GM21423 (cell line): Measurements from ENCODE around the gene EPYC.

ENCODE experiments used
- ATAC-seq: cut with Tn5 transposase; IDR thresholded peaks from one replicate; pipeline ENCODE4 v1.9.1; 2021; ENCODE audit warnings: mild to moderate bottlenecking, moderate library complexity; ENCODE audit not compliant: unreplicated experiment

Gene EPYC

GRCh38 chr12:91004872-91005271 lies at the start of gene EPYC:
TSS of gene EPYC (minus strand) at chr12:91004972. CDS start at chr12:91002565, 2,407 bp downstream.
- no peak for ATAC-seq

DNA sequence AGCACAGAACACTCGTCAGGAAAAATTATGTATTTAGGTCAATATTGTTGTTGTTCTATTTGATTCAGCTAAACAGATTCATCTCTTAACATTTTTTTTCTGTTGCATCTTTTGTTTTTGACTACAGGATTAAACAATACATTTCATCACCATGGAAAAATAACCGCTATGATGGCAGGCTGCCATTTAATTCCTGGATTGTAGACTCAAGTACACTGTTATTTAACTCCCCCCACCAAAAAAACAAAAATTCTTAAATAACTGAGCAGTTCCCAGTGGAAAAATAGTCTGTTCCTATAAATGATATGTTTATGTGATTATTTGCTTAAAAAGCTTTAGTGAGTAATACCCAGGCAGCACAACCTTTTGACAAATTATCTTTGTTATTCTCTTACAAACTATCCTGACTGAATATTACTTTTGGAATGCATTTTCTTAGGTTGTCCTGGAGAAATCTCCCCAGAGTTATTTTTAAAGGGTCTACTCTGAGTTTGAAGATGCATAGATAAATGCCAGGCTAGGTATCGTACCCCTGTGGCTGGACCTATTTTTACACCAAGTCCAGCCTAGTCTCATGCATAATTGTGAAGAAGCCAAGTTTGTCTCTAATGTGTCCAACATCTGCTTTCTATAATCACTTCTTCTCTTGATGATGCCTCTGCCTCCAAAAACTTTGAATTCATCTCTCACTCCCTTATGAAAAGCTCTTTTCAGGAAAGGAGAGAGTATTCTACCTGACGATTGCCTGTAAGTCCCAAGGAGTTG lies 49.4 kb upstream of the EPYC start:
- ATAC-seq = no peak

- ATAC-seq = no peak
Observed at GRCh38 chr12:91052026-91052425, 47.3 kb upstream of the EPYC start.

DNA sequence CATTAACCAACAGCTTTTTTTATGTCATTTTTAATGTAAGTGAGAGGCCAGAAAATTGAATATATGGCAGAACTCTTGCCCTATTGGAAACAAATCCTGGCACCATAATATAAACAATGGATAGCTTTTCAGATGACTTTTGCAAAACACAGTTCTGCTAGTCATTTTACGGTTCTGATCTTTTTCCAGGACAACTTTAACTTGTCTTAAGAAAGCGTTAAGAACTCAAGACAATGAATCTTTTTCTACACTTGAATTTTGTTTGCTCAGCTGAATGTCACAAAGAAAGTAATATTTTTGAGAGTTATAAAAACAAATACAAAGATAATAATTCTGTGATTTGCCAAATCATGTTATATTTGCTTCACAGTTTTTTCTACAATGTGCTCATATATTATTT lies 39.8 kb upstream of the EPYC start:
- no peak for ATAC-seq

- no peak for ATAC-seq
Observed at GRCh38 chr12:91043408-91043807, 38.6 kb upstream of the EPYC start.

- ATAC-seq = no peak
Observed at GRCh38 chr12:91040096-91040755, 35.5 kb upstream of the EPYC start.

DNA sequence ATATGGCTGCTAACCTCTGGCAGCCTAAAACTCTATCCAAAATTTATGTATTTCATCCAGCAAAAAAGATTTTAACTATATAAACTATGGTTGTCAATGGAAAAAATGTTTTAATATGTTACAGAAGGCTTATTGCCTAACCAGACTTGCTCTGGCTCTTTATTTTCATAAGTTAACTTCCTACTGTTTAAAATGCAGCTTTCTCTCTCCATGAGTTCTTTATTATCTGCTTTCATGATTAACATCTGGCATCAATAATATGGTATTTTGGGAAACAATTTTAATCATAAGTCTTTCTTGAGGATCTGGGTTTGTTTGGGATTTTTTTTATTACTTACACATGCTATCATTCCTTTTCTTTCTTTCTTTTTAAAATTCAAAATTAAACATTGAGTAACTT lies 32.5 kb upstream of the EPYC start:
- ATAC-seq = no peak

- ATAC-seq = no peak
Observed at GRCh38 chr12:91033251-91033650, 28.5 kb upstream of the EPYC start.

DNA sequence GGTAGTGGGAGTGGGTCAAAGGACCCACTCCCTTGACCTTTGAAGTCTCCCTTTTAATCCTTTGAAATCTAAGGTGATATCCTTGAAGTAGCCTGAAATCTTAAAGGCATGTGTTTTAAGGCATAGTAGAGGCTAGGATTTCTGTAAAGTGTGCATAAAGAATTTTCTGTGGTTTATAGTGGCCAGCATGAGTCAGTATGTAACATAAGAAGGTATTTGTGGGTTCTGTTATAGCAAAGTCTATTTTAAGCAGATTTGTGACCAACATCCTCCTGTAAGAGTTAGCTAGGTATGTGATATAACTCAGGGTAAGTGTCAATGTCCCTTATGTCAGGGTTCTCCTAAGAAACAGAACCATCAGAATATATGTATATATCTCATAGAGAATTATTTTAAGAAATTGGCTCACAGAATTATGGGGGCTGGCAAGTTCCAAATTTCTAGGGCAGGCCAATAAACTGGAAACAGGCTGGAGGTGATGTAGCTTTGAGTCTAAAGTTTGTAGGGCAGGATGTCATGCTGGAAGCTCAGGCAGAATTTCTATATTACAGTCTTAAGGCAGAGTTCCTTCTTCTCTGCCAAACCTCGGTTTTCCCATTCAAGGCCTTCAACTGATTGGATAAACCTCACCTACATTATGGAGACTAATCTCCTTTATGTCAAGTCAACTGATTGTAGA lies 18.7 kb upstream of the EPYC start:
- ATAC-seq = peak; percentile 79

DNA sequence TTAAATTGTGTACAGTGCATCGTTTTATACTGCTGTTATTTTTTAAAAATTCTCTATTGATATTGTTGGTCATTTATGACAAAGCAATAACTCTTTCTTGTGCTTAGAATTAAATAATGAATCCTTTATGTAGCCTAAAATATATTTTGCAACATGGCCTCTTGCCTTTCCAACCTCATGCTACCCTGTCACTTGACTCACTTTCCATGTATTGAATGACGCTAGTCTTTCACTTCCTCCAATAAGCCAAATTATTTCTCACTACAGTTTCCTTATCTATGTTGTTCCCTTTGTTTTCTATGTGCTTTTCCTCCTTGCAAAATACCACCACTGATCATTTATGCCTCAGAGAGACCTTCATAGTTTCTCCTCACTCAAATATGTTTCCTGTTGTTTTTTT lies 16.3 kb upstream of the EPYC start:
- ATAC-seq = no peak

- ATAC-seq = no peak
Observed at GRCh38 chr12:91019455-91019854, 14.7 kb upstream of the EPYC start.

GRCh38 chr12:91017511-91018263 lies 12.9 kb upstream of the EPYC start:
- ATAC-seq = no peak

- ATAC-seq = no peak
Observed at GRCh38 chr12:91017043-91017442, 12.3 kb upstream of the EPYC start.

- peak; percentile 88 for ATAC-seq
Observed at GRCh38 chr12:91009319-91009950, 4.7 kb upstream of the EPYC start.

DNA sequence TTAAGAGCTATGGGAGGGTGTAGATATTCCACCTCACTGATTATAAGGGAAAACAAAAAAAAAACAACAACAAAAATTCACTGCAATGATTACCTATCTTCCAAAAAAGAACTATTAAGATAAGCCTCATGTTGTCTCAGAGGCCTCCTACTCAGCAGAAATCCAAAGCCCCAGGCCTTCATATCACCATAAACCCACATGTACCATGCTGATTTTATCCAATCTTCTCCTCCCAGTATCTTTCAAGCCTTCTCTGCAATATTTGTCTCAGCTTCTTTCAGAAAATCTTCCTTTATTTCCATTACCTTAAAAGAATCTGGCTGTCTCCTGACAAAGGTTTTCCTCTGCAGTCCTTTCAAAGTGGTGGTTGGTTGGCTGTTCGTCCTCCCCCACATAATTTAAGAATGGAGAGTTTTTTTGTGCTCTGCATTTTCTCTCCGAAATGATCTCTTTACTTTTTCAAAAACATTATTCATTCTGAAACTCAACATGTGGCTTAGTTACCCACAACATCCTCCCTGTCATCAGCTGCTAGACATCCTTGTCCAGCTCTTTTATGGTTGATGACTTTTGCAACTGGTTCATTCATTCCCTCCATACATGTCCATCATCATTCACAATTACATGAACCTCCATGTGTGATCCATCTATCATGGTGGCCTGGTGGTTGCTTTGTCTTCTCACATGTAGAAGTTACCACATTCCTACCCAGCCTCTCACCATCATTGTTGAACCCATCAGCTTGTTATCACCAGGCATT lies 2.9 kb upstream of the EPYC start:
- peak; percentile 64 for ATAC-seq

DNA sequence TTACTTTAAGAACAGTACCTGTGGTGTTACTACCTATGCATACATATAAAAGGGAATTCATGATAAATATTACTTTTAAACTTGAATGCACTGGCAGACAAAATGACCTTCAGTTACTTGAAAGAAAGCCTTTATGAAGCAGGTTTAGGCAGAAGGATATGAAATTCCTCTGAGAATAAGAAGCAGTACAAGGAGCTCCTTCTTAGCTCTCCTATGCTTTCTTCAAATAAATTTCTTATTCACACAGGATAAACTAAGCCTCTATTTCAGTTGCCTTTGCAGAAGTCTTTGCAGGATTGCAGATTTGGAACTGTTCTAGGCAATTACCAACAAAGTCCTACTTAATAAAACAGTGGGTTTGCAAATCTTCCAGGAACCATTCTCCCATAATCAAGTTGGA lies 1.0 kb downstream of the EPYC start:
- ATAC-seq = no peak

DNA sequence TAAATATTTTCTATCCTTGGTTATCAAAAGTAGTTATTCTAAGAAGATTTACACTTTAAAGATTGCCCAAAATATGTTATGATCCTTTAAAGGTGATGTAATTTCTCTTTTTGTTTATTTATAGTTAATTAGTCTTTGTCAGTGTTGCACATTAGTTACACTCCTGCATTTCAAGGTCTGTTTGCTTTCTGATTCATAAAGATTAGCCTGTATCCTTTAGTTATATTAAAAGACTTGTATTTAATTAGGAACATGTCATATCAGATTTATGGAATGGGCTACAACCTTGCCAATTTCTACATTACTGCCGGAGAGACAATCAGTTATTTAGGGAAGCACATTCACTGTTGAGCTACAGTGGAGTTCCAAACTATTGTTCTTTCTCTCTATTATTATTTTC lies 3.5 kb downstream of the EPYC start:
- ATAC-seq = no peak

DNA sequence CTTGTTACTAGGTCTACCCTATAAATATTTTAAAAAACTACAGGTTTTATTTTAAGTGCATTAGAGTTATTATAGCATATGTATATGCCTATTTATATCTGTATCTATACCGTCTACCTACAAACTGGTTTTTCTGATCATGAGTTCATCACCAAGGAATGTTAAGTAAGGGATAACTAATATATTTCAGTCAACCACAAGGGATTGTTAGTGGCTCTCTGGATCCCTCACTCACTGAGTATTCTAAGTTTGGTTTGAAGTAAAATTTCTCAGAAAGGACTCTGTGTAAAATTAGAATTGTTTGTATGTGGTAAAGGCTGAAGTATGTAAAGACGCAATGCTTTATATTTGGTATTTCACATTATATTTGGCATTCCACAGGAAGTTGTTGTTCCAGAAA lies 4.8 kb downstream of the EPYC start:
- no peak for ATAC-seq

- ATAC-seq = no peak
Observed at GRCh38 chr12:90999527-90999926, 5.2 kb downstream of the EPYC start.

DNA sequence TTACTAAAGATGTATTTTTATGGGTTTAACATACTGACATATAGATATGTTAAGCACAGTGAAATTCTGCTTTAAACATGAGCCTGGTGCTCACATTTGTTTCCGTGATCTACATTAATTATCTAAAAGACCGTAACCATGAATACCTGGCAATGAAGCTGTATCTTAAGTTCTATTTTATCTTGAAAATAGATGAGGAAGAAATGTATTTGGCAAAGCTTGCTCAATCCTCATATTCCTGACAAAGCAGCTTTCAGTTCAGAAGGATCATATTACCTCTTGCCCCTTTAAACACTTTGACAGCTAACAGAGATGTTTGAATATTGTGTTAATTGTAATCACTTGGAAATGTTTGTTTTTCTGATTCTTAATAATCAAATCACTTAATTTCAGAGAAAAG lies 9.8 kb downstream of the EPYC start:
- ATAC-seq = no peak
